WI38 (cell line): ENCODE data around the gene MIEF1.

Source experiments
- H3K4me3 ChIP-seq: 2 replicates; pipeline ENCODE4 v1.5.1; 2011; ENCODE audit warnings: low read depth, mild to moderate bottlenecking, control low read depth, low read length
- TF ChIP-seq, protein P1 (sequence below): IDR thresholded peaks from 2 replicates; pipeline ENCODE4 v1.5.1; 2012; ENCODE audit warnings: low read depth, mild to moderate bottlenecking, control low read depth, low read length

MIEF1 gene

DNA sequence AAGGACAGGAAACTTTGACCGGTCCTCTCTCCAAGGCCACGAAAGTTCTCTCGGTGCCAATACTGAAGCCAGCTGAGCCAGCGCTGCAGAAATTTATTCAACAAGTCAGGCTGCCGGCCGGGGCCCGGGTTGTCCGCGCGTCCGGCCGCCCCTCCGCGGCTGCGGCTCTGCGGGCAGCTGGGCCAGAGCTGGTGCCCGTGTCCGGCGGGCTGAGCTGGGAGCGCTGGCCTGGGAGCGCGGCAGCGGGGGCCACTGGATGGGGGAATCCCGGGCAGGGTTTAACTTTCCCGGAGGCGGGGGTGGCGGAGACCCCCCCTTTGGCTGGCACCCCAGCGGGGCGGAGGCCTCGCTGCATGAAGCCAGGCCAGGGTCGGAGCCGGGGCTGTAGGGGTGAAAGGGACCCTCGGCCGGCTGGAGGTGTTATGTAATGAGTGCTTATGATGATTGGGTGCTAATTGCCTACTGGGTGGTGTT lies 56.2 kb downstream of the MIEF1 start:
- TF ChIP-seq, protein P1, sequence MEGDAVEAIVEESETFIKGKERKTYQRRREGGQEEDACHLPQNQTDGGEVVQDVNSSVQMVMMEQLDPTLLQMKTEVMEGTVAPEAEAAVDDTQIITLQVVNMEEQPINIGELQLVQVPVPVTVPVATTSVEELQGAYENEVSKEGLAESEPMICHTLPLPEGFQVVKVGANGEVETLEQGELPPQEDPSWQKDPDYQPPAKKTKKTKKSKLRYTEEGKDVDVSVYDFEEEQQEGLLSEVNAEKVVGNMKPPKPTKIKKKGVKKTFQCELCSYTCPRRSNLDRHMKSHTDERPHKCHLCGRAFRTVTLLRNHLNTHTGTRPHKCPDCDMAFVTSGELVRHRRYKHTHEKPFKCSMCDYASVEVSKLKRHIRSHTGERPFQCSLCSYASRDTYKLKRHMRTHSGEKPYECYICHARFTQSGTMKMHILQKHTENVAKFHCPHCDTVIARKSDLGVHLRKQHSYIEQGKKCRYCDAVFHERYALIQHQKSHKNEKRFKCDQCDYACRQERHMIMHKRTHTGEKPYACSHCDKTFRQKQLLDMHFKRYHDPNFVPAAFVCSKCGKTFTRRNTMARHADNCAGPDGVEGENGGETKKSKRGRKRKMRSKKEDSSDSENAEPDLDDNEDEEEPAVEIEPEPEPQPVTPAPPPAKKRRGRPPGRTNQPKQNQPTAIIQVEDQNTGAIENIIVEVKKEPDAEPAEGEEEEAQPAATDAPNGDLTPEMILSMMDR: no peak
- H3K4me3 ChIP-seq: no peak overlapping the region

DNA sequence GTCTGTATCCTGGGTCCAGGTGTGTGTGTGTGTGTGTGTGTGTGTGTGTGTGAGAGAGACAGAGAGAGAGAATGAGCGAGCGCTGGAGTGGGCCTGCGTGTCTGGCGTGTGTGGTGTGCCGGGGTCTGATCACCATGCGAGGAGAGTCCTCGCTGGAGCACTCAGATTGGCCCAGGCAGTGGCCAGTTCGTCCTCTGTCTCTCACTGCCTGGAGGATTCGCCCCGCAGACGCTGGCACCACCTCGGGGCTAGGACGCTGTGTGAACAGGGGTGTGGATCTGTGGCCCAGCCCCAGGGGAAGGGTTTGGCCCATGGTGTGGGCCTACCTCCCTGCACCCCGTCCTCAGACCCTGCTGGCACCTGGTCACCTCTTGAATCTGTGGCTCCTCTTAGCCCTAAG lies 56.9 kb downstream of the MIEF1 start:
- TF ChIP-seq, protein P1: no peak
- no peak overlapping the region for H3K4me3 ChIP-seq

DNA sequence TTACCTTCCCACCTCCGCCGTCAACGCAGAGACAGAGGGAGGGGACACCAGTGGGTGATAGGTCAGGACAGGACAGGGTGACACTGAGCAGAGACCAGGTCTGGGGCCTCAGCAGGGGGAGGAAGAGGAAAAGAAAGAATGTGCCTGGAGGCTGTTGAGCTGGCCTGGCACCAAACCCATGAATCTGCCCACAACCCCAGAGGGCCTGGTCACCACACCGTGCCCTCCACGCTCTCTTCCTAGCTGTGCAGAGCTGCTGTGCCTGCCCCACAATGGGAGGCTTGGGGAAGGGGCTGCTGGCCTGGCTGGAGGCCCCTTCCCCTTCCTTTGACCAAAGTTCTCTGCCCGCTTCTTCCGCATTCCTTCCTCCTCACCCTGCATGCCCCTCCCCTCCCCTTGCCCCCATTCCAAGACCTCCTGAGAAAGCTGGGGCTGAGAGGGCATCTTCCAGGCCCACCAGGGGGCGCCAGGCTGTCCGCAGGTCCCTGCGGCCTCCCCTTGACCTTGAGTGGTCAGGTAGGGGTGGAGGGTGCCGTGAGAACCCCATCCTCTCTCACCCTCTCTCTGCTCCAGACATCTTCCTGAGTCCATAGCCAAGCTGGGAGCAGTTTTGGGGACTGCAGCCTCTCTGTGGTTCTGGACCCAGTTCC lies 57.5 kb downstream of the MIEF1 start:
- TF ChIP-seq, protein P1: peak; percentile 50
- H3K4me3 ChIP-seq: no peak overlapping the region

DNA sequence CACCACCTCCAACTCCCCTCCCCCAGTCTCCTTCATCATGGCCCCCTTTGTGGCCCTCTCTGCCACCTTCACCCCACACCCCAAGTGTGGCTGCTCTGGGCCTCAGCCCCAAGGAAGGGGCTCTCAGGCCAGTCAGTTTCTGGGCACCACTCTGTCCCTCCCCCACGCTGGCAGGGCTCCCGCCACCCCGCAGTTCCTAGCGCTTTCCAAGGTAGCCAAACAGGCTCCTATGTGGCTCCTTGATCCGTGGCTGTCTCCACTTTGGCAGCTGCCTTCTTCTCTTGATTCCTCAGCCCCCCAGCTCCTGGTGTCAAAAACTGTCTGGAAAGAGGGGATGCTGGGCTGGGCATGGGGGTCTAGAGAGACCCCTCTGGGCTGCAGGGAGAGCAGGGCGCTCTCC lies 58.0 kb downstream of the MIEF1 start:
- no peak overlapping the region for H3K4me3 ChIP-seq
- TF ChIP-seq, protein P1: no peak

DNA sequence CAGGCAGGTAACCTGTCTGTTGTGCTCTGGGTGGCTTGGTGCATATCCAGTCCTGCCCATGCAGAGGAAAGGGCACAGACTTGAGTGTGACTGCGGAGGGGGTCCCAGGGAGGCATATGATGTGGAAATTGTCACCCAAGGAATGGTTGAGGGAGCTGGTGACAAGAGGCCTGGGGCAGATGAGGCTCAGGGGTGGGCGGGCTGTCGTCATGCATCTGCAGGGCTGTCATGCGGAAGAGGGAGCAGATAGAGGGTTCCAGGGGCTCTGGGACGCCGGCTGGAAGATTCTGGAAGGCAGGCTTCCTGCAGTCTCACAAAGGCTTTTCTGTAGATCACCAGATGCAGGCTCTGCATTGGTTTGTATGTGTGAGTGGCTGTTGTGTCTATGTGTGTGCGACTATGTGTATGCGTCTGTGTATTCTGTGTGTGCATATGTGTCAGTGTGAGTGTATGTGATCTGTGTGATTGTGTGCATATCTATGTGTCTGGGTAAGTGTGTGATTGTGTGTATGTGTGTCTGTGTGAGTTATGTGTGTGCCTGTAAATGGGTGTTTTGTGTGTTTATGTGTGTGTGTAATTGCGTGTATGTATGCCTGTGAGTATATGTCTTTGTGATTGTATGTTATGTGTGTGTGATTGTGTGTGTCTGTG lies 60.9 kb downstream of the MIEF1 start:
- TF ChIP-seq, protein P1: no peak
- H3K4me3 ChIP-seq: no peak overlapping the region

DNA sequence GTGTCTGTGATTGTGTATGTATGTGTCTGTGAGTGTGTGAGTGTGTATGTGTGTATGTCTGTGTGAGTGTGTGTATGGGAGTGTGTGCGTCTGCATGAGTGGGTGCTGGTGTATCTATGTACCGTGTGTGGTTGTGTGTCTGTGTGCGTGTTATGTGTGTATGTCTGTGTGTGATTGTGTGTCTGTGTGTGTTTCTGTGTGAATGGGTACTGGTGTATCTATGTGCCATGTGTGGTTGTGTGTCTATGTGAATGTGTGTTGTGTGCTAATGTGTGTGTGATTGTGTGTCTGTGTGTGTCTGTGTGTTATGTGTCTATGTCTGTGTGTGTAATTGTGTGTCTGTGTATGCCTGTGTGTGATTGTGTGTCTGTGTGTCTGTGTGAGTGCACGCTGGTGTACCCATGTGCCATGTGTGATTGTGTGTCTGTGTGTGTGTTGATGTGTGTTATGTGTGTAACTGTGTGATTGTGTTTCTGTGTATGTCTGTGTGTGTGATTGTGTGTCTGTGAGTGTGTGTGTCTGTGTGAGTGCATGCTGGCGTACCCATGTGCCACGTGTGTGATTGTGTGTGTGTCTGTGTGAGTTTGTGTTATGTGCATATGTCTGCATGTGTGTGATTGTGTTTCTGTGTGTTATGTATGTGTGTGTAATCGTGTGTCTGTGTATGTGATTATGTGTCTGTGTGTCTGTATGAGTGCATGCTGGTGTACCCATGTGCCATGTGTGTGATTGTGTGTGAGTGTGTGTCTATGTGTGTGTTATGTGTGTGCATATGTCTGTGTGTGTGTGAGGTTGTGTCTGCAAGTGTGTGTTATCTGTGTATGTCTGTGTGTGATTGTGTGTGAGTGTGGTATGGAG lies 61.7 kb downstream of the MIEF1 start:
- no peak overlapping the region for H3K4me3 ChIP-seq
- TF ChIP-seq, protein P1: no peak
